ENCODE results near the gene ARID2. TPM values are rescaled to one million over a fixed set of nuclear protein-coding genes. Genes with fewer than 3 reads are reported as not detected.

Gene ARID2
- total and polyA plus RNA-seq, 3 experiments from 2014 or later = 12.9 to 26.7 (median 25.5) TPM

GRCh38 chr12:45708901-45709300, 20.6 kb upstream of the ARID2 start:
- no peaks in the 10 kb centered on the region for H3K4me1 ChIP-seq (ENCODE audit: insufficient read depth, low read length)
- no peak overlapping the region for H3K4me3 Mint-ChIP-seq
- H3K4me3 ChIP-seq (ENCODE audit: low read length) = no peak overlapping the region
- H3K9me3 ChIP-seq (ENCODE audit: low read length) = no peaks in the 10 kb centered on the region
- H3K27ac ChIP-seq (ENCODE audit: low read depth, low read length) = no peak overlapping the region
- no peaks in the 10 kb centered on the region for H3K27me3 Mint-ChIP-seq
- H3K27me3 ChIP-seq (ENCODE audit: insufficient read depth, low read length, poor library complexity, severe bottlenecking) = no peaks in the 10 kb centered on the region
- peaks cover 4 to 7% (median 5%) of the 10 kb centered on the region in 3 donors for H3K4me1 Mint-ChIP-seq
- CTCF ChIA-PET = no interaction called here
- H3K36me3 ChIP-seq (ENCODE audit: insufficient read depth, low read length) = no peaks in the 10 kb centered on the region
- no peak overlapping the region for H3K27ac Mint-ChIP-seq
- POLR2A ChIA-PET = no interaction called here
- no peaks in the 10 kb centered on the region for H3K9me3 Mint-ChIP-seq
- H3K36me3 Mint-ChIP-seq = peaks cover 0 to 13% (median 4%) of the 10 kb centered on the region in 3 donors
- no peak for DNase-seq

GRCh38 chr12:45712319-45712718, 17.2 kb upstream of the ARID2 start:
- H3K4me3 ChIP-seq (ENCODE audit: low read length) = no peak overlapping the region
- Mint-ChIP-seq H3K27ac (no peak overlapping the region), H3K27me3 (no peaks in the 10 kb centered on the region), H3K4me1 (peaks cover 14 to 18% (median 14%) of the 10 kb centered on the region in 3 donors), H3K9me3 (no peaks in the 10 kb centered on the region), H3K36me3 (peaks cover 0 to 2% (median 0%) of the 10 kb centered on the region in 3 donors), H3K4me3 (no peak overlapping the region)
- DNase-seq = no peak
- H3K27ac ChIP-seq (ENCODE audit: low read depth, low read length) = no peak overlapping the region
- no peaks in the 10 kb centered on the region for H3K4me1 ChIP-seq (ENCODE audit: insufficient read depth, low read length)
- ChIA-PET POLR2A (no interaction called here), CTCF (no interaction called here)
- no peaks in the 10 kb centered on the region for H3K9me3 ChIP-seq (ENCODE audit: low read length)
- H3K27me3 ChIP-seq (ENCODE audit: insufficient read depth, low read length, poor library complexity, severe bottlenecking) = no peaks in the 10 kb centered on the region
- H3K36me3 ChIP-seq (ENCODE audit: insufficient read depth, low read length) = no peaks in the 10 kb centered on the region

- no peak overlapping the region for H3K4me3 Mint-ChIP-seq
- POLR2A ChIA-PET = no interaction called here
Observed at GRCh38 chr12:45713078-45713477, 16.4 kb upstream of the ARID2 start.

GRCh38 chr12:45718306-45718705, 11.2 kb upstream of the ARID2 start:
- no peaks in the 10 kb centered on the region for H3K9me3 ChIP-seq (ENCODE audit: low read length)
- peaks cover 43% of the 10 kb centered on the region for H3K4me1 ChIP-seq (ENCODE audit: insufficient read depth, low read length)
- no peak overlapping the region for H3K27ac ChIP-seq (ENCODE audit: low read depth, low read length)
- CTCF ChIA-PET = interaction anchor here (0.6 to 2.4 kb wide), 3 partner anchors 9 to 297 kb away, joined by 3 to 8 read pairs (median 3); no protein-coding TSS in a partner anchor
- peaks cover 0 to 9% (median 0%) of the 10 kb centered on the region in 3 donors for H3K36me3 Mint-ChIP-seq
- no peaks in the 10 kb centered on the region for H3K9me3 Mint-ChIP-seq
- no peak overlapping the region for H3K4me3 Mint-ChIP-seq
- no peaks in the 10 kb centered on the region for H3K27me3 ChIP-seq (ENCODE audit: insufficient read depth, low read length, poor library complexity, severe bottlenecking)
- DNase-seq = no peak
- POLR2A ChIA-PET = no interaction called here
- no peaks in the 10 kb centered on the region for H3K36me3 ChIP-seq (ENCODE audit: insufficient read depth, low read length)
- peaks cover 60 to 76% (median 69%) of the 10 kb centered on the region in 3 donors for H3K4me1 Mint-ChIP-seq
- no peak overlapping the region for H3K4me3 ChIP-seq (ENCODE audit: low read length)
- H3K27ac Mint-ChIP-seq = peak overlapping the region in 7 of 8 donors; percentile 19 to 66 (median 41)
- H3K27me3 Mint-ChIP-seq = no peaks in the 10 kb centered on the region

More at GRCh38 chr12:45713078-45713477, 16.4 kb upstream of the ARID2 start:
- CTCF ChIA-PET = no interaction called here
- H3K27ac ChIP-seq (ENCODE audit: low read depth, low read length) = no peak overlapping the region
- H3K4me1 ChIP-seq (ENCODE audit: insufficient read depth, low read length) = no peaks in the 10 kb centered on the region
- Mint-ChIP-seq H3K4me1 (peaks cover 19 to 25% (median 21%) of the 10 kb centered on the region in 3 donors), H3K27me3 (no peaks in the 10 kb centered on the region), H3K27ac (peak overlapping the region in 1 of 8 donors; percentile 12), H3K36me3 (no peaks in the 10 kb centered on the region), H3K9me3 (no peaks in the 10 kb centered on the region)
- no peak overlapping the region for H3K4me3 ChIP-seq (ENCODE audit: low read length)
- no peaks in the 10 kb centered on the region for H3K9me3 ChIP-seq (ENCODE audit: low read length)
- no peak for DNase-seq
- H3K36me3 ChIP-seq (ENCODE audit: insufficient read depth, low read length) = no peaks in the 10 kb centered on the region
- no peaks in the 10 kb centered on the region for H3K27me3 ChIP-seq (ENCODE audit: insufficient read depth, low read length, poor library complexity, severe bottlenecking)

DNA sequence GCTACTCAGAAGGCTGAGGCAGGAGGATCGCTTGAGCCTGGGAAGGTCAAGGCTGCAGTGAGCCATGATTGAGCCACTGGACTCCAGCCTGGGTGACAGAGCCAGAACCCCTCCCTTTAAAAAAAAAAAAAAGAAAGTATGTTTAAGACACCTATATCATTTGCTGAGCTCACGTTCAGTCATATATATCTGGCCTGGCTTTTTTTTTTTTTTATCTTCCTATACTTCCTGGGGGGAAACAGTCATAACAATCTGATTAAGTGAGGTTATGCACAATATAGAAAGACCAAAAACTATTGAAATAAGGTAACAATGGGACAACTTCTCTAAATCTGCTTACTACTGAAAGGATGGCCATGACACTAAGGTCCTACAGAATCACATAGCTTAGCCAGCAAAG, 9.4 kb upstream of the ARID2 start:
- Histone ChIP-seq H3K36me3 (ENCODE audit: insufficient read depth, low read length) (no peaks in the 10 kb centered on the region), H3K4me1 (ENCODE audit: insufficient read depth, low read length) (peaks cover 59% of the 10 kb centered on the region), H3K27ac (ENCODE audit: low read depth, low read length) (no peak overlapping the region), H3K27me3 (ENCODE audit: insufficient read depth, low read length, poor library complexity, severe bottlenecking) (no peaks in the 10 kb centered on the region), H3K9me3 (ENCODE audit: low read length) (no peaks in the 10 kb centered on the region), H3K4me3 (ENCODE audit: low read length) (no peak overlapping the region)
- H3K4me3 Mint-ChIP-seq = peak overlapping the region in 2 of 7 donors; percentile 16 to 29
- no peak for DNase-seq
- H3K27ac Mint-ChIP-seq = peak overlapping the region in 4 of 8 donors; percentile 4 to 50 (median 36)
- H3K4me1 Mint-ChIP-seq = peaks cover 60 to 78% (median 72%) of the 10 kb centered on the region in 3 donors
- CTCF ChIA-PET = interaction anchor here (1.2 kb wide), 1 partner anchor 9 kb away, joined by 3 read pairs; the partner anchor contains the start of gene ARID2
- no peaks in the 10 kb centered on the region for H3K9me3 Mint-ChIP-seq
- POLR2A ChIA-PET = interaction anchor here (0.6 to 0.9 kb wide), 2 partner anchors 10 to 546 kb away, joined by 3 to 4 read pairs; partner anchors contain the start of gene ARID2
- no peaks in the 10 kb centered on the region for H3K27me3 Mint-ChIP-seq
- H3K36me3 Mint-ChIP-seq = peaks cover 0 to 9% (median 0%) of the 10 kb centered on the region in 3 donors

- DNase-seq = no peak
- Mint-ChIP-seq H3K9me3 (no peaks in the 10 kb centered on the region), H3K4me1 (peaks cover 66 to 84% (median 72%) of the 10 kb centered on the region in 3 donors), H3K4me3 (peak overlapping the region; percentile 3 to 65 (median 33)), H3K27ac (peak overlapping the region in 3 of 8 donors; percentile 3 to 47 (median 7)), H3K36me3 (peaks cover 0 to 14% (median 0%) of the 10 kb centered on the region in 3 donors), H3K27me3 (no peaks in the 10 kb centered on the region)
- Histone ChIP-seq H3K36me3 (ENCODE audit: insufficient read depth, low read length) (no peaks in the 10 kb centered on the region), H3K4me1 (ENCODE audit: insufficient read depth, low read length) (peaks cover 63% of the 10 kb centered on the region), H3K27ac (ENCODE audit: low read depth, low read length) (no peak overlapping the region), H3K27me3 (ENCODE audit: insufficient read depth, low read length, poor library complexity, severe bottlenecking) (no peaks in the 10 kb centered on the region), H3K9me3 (ENCODE audit: low read length) (no peaks in the 10 kb centered on the region), H3K4me3 (ENCODE audit: low read length) (no peak overlapping the region)
- ChIA-PET CTCF (no interaction called here), POLR2A (no interaction called here)
Observed at GRCh38 chr12:45721369-45721768, 8.1 kb upstream of the ARID2 start.

- H3K4me3 ChIP-seq (ENCODE audit: low read length) = no peak overlapping the region
- no peak for DNase-seq
- no peaks in the 10 kb centered on the region for H3K36me3 ChIP-seq (ENCODE audit: insufficient read depth, low read length)
- peaks cover 64 to 82% (median 72%) of the 10 kb centered on the region in 3 donors for H3K4me1 Mint-ChIP-seq
- no peak overlapping the region for H3K27ac ChIP-seq (ENCODE audit: low read depth, low read length)
- H3K9me3 Mint-ChIP-seq = no peaks in the 10 kb centered on the region
- H3K4me1 ChIP-seq (ENCODE audit: insufficient read depth, low read length) = peaks cover 63% of the 10 kb centered on the region
- CTCF ChIA-PET = interaction anchor here (1.2 to 1.9 kb wide), 3 partner anchors 24 to 178 kb away, joined by 3 to 6 read pairs (median 3); no protein-coding TSS in a partner anchor
- POLR2A ChIA-PET = no interaction called here
- H3K9me3 ChIP-seq (ENCODE audit: low read length) = no peaks in the 10 kb centered on the region
- H3K27me3 Mint-ChIP-seq = no peaks in the 10 kb centered on the region
- H3K27me3 ChIP-seq (ENCODE audit: insufficient read depth, low read length, poor library complexity, severe bottlenecking) = no peaks in the 10 kb centered on the region
- peak overlapping the region; percentile 4 to 65 (median 35) for H3K4me3 Mint-ChIP-seq
- H3K27ac Mint-ChIP-seq = peak overlapping the region in 4 of 8 donors; percentile 3 to 20 (median 10)
- H3K36me3 Mint-ChIP-seq = peaks cover 0 to 20% (median 0%) of the 10 kb centered on the region in 3 donors
Observed at GRCh38 chr12:45721954-45722353, 7.6 kb upstream of the ARID2 start.
